Lower lobe of right lung (tissue), 2 donors: Measurements from ENCODE around the gene SRSF3. TPM values are rescaled to one million over a fixed set of nuclear protein-coding genes. Genes with fewer than 3 reads are reported as not detected.

Source experiments
- ATAC-seq, 2 donors: fragments of 200-7000 bp; cut with Tn5 transposase; one replicate each; pipeline ENCODE4 v1.9.1; 2020 to 2022; ENCODE audit warnings: mild to moderate bottlenecking in 2 of 2, moderate library complexity in 2 of 2
- DNase-seq: peaks from one replicate; pipeline ENCODE4 v3.0.0-alpha.2; 2020
- H3K27ac ChIP-seq: fragments of 200-600 bp; one replicate; pipeline ENCODE4 v1.8.0; 2022
- H3K27me3 ChIP-seq: fragments of 200-600 bp; one replicate; pipeline ENCODE4 v1.8.0; 2022; ENCODE audit warnings: low read depth
- H3K36me3 ChIP-seq: fragments of 200-600 bp; one replicate; pipeline ENCODE4 v1.8.0; 2022; ENCODE audit warnings: mild to moderate bottlenecking
- H3K4me1 ChIP-seq: fragments of 200-600 bp; one replicate; pipeline ENCODE4 v1.8.0; 2022
- H3K4me3 ChIP-seq: fragments of 200-600 bp; one replicate; pipeline ENCODE4 v1.8.0; 2022; ENCODE audit warnings: mild to moderate bottlenecking
- H3K9me3 ChIP-seq: fragments of 200-600 bp; one replicate; pipeline ENCODE4 v1.8.0; 2022
- CTCF ChIP-seq: fragments of 200-600 bp; IDR thresholded peaks from one replicate; pipeline ENCODE4 v1.8.0; 2022; ENCODE audit warnings: antibody characterized with exemption, mild to moderate bottlenecking
- intact Hi-C: fragments of 100-400 bp; cut with DNase I; formaldehyde crosslinking; loops from one replicate; pipeline ENCODE4 v1.11.0; 2022
- total RNA-seq: library from RNA; stranded (reverse); fragmentation: NEBNext Ultra II Directional; extraction: Animal tissue kit (Norgen Biotek cat#: 25700); gene quantifications from one replicate; pipeline ENCODE4 v1.2.1, GENCODE V29; 2021
- donor health status: DM: no; HTN: yes; CAD: no; lungs with severe emphysema.

Gene SRSF3
- total RNA-seq, 1 donor from 2014 or later = 180 TPM

GRCh38 chr6:36559011-36559793 lies 35.0 kb upstream of the SRSF3 start:
- no peak for TF ChIP-seq CTCF
- Histone ChIP-seq H3K4me1 (peaks cover 14% of the 10 kb centered on the region), H3K4me3 (no peak overlapping the region), H3K27me3 (no peaks in the 10 kb centered on the region), H3K9me3 (no peaks in the 10 kb centered on the region), H3K36me3 (no peaks in the 10 kb centered on the region), H3K27ac (no peak overlapping the region)
- intact Hi-C loops = no loop called here
- no peak for ATAC-seq
- no peak for DNase-seq

DNA sequence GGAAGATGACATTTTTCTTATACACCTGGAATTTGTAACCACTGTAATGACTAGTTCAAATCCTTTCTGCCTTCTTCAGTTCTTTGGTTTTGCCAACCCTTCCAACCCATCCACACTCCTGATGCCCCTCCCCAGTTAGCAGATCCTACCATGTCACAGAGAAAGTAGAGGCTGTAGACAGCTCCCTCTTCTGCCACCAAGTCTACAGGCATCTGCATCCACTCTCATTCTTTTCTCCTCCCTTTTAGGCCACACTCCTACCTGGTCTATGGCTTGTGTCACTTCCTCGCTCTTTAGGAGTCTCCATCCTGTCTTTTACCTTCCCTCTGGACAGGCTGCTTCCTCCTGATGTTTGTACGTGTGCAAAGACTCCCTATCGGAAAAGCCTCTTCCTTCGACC lies 33.3 kb upstream of the SRSF3 start:
- no peak for TF ChIP-seq CTCF
- DNase-seq (no peak), ATAC-seq (no peak)
- Histone ChIP-seq H3K4me1 (peaks cover 14% of the 10 kb centered on the region), H3K9me3 (no peaks in the 10 kb centered on the region), H3K4me3 (no peak overlapping the region), H3K27ac (no peak overlapping the region), H3K36me3 (no peaks in the 10 kb centered on the region), H3K27me3 (no peaks in the 10 kb centered on the region)
- intact Hi-C loops = no loop called here

GRCh38 chr6:36563237-36563927 lies 30.8 kb upstream of the SRSF3 start:
- TF ChIP-seq CTCF = no peak
- Histone ChIP-seq H3K9me3 (no peaks in the 10 kb centered on the region), H3K4me1 (peaks cover 5% of the 10 kb centered on the region), H3K27ac (no peak overlapping the region), H3K27me3 (no peaks in the 10 kb centered on the region), H3K4me3 (no peak overlapping the region), H3K36me3 (no peaks in the 10 kb centered on the region)
- ATAC-seq (no peak), DNase-seq (no peak)
- intact Hi-C loops = no loop called here

DNA sequence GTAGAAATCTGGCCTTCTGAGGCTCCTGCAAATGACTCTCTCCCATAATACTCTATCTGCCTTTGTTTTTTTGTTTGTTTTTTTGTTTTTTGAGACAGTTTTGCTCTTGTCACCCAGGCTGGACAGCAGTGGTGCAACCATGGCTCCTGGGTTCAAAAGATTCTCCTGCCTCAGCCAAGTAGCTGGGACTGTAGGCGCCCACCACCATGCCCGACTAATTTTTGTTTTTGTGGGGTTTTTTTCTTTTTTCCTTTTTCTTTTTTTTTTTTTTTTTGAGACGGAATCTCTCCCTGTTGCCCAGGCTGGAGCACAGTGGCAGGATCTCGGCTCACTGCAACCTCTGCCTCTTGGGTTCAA lies 30.3 kb upstream of the SRSF3 start:
- intact Hi-C loops = no loop called here
- Histone ChIP-seq H3K4me1 (no peaks in the 10 kb centered on the region), H3K27ac (no peak overlapping the region)

DNA sequence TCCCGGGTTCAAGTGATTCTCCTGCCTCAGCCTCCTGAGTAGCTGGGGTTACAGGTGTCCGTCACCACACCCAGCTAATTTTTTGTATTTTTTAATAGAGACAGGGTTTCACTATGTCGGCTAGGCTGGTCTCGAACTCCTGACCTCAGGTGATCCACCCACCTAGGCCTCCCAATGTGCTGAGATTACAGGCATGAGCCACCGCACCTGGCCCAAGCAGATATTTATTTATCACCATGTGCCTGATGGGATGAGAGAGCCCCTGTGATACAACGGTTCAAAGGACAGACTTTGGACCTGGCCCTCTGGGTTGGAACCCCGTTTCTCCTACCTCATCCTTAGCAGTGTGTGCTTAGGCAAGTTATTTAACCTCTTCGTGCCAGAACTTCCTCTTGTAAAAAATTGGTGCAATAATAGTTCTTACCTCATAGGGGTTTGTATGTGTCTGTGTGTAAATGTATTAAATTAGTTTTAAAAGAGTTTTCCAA lies 27.7 kb upstream of the SRSF3 start:
- no peak for ATAC-seq
- TF ChIP-seq CTCF = no peak
- intact Hi-C loops = no loop called here
- Histone ChIP-seq H3K4me3 (no peak overlapping the region), H3K36me3 (no peaks in the 10 kb centered on the region), H3K27me3 (no peaks in the 10 kb centered on the region), H3K9me3 (no peaks in the 10 kb centered on the region), H3K27ac (no peak overlapping the region), H3K4me1 (no peaks in the 10 kb centered on the region)
- no peak for DNase-seq

More for the DNA sequence above, 30.3 kb upstream of the SRSF3 start:
- H3K27me3 ChIP-seq = no peaks in the 10 kb centered on the region
- H3K9me3 ChIP-seq = no peaks in the 10 kb centered on the region
- H3K36me3 ChIP-seq = no peaks in the 10 kb centered on the region
- no peak overlapping the region for H3K4me3 ChIP-seq
- ATAC-seq = no peak
- TF ChIP-seq CTCF = no peak
- DNase-seq = no peak
